Breast epithelium (tissue), 4 donors: Measurements from ENCODE around the gene OTOG. TPM values are rescaled to one million over a fixed set of nuclear protein-coding genes. Genes with fewer than 3 reads are reported as not detected.

Source experiments
- DNase-seq, 2 donors: peaks; one replicate each; pipeline ENCODE4 v3.0.0-alpha.2; 2019; ENCODE audit warnings: low spot score in 2 of 2
- H3K27ac ChIP-seq, 2 donors: fragments of 200-600 bp; sonication (generic) in 1 of 2; one replicate each; pipeline ENCODE4 v1.5.1; 2016 to 2019; ENCODE audit warnings: mild to moderate bottlenecking in 1 of 2
- H3K27me3 ChIP-seq, 2 donors: fragments of 200-600 bp; sonication (generic) in 1 of 2; one replicate each; pipeline versions ENCODE4 v1.5.1 to v1.6.0; 2017 to 2019; ENCODE audit warnings: control low read depth in 1 of 2, mild to moderate bottlenecking in 1 of 2
- H3K36me3 ChIP-seq: fragments of 200-600 bp; one replicate; pipeline ENCODE4 v1.5.1; 2019
- H3K4me1 ChIP-seq, 2 donors: fragments of 200-600 bp; sonication (generic); one replicate each; pipeline ENCODE4 v1.5.1; 2016 to 2019; ENCODE audit warnings: control low read depth in 1 of 2
- H3K4me3 ChIP-seq, 3 donors: fragments of 200-600 bp; sonication (generic); 1 replicate in 2 of 3; 2 replicates in 1 of 3; pipeline ENCODE4 v1.5.1; 2016 to 2019; ENCODE audit warnings: mild to moderate bottlenecking in 3 of 3, moderate library complexity in 2 of 3
- H3K9me3 ChIP-seq, 2 donors: fragments of 200-600 bp; sonication (generic) in 1 of 2; one replicate each; pipeline ENCODE4 v1.5.1; 2016 to 2019; ENCODE audit warnings: control low read depth in 1 of 2
- POLR2A ChIP-seq: fragments of 450-650 bp; IDR thresholded peaks from one replicate; pipeline ENCODE4 v1.6.1; 2016; ENCODE audit warnings: antibody characterized with exemption, mild to moderate bottlenecking, moderate library complexity
- POLR2AphosphoS5 ChIP-seq, 3 donors: sonication (generic); formaldehyde crosslinking; IDR thresholded peaks; one replicate each; pipeline ENCODE4 v1.6.1; 2017; ENCODE audit warnings: antibody characterized with exemption in 3 of 3
- intact Hi-C: fragments of 100-400 bp; cut with DNase I; formaldehyde crosslinking; loops from one replicate; pipeline ENCODE4 v1.15.1; 2023; ENCODE audit warnings: low total_unique reads
- total RNA-seq, 3 donors: library from RNA; depleted of rRNA; stranded (reverse); fragments of >200 nt; gene quantifications; one replicate each; pipeline ENCODE4 v1.1.0, GENCODE V29; 2016
- TF ChIP-seq, protein P1 (sequence below), 3 donors: fragments of 450-650 bp; IDR thresholded peaks; one replicate each; pipeline ENCODE4 v1.5.1; 2016 to 2017; ENCODE audit warnings: antibody characterized with exemption in 3 of 3, mild to moderate bottlenecking in 3 of 3, moderate library complexity in 3 of 3

OTOG gene
- total RNA-seq, 3 donors from 2014 or later = not detected

GRCh38 chr11:17649261-17649660 lies 102.2 kb downstream of the OTOG start:
- Histone ChIP-seq H3K27ac (no peak overlapping the region), H3K27me3 (peaks cover 0 to 3% of the 10 kb centered on the region in 2 donors), H3K4me1 (no peaks in the 10 kb centered on the region), H3K36me3 (no peaks in the 10 kb centered on the region), H3K4me3 (no peak overlapping the region), H3K9me3 (peaks cover 4 to 7% of the 10 kb centered on the region in 2 donors)
- DNase-seq = no peak
- TF ChIP-seq POLR2AphosphoS5 (IDR thresholded peaks at IDR 0.05) (no peak), POLR2A (no peak)
- TF ChIP-seq, protein P1, sequence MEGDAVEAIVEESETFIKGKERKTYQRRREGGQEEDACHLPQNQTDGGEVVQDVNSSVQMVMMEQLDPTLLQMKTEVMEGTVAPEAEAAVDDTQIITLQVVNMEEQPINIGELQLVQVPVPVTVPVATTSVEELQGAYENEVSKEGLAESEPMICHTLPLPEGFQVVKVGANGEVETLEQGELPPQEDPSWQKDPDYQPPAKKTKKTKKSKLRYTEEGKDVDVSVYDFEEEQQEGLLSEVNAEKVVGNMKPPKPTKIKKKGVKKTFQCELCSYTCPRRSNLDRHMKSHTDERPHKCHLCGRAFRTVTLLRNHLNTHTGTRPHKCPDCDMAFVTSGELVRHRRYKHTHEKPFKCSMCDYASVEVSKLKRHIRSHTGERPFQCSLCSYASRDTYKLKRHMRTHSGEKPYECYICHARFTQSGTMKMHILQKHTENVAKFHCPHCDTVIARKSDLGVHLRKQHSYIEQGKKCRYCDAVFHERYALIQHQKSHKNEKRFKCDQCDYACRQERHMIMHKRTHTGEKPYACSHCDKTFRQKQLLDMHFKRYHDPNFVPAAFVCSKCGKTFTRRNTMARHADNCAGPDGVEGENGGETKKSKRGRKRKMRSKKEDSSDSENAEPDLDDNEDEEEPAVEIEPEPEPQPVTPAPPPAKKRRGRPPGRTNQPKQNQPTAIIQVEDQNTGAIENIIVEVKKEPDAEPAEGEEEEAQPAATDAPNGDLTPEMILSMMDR (IDR thresholded peaks at IDR 0.05) = no peak
- intact Hi-C loops = no loop called here

- no peaks in the 10 kb centered on the region for H3K36me3 ChIP-seq
- no peaks in the 10 kb centered on the region for H3K4me1 ChIP-seq
- peaks cover 4 to 10% of the 10 kb centered on the region in 2 donors for H3K9me3 ChIP-seq
- no peak overlapping the region for H3K4me3 ChIP-seq
- intact Hi-C loops = no loop called here
- no peak overlapping the region for H3K27ac ChIP-seq
- no peak for DNase-seq
- TF ChIP-seq, protein P1 (IDR thresholded peaks at IDR 0.05) = no peak
- TF ChIP-seq POLR2AphosphoS5 (IDR thresholded peaks at IDR 0.05) = no peak
- no peak for TF ChIP-seq POLR2A
- peaks cover 0 to 3% of the 10 kb centered on the region in 2 donors for H3K27me3 ChIP-seq
Measured at GRCh38 chr11:17649696-17650095, 102.6 kb downstream of the OTOG start.

DNA sequence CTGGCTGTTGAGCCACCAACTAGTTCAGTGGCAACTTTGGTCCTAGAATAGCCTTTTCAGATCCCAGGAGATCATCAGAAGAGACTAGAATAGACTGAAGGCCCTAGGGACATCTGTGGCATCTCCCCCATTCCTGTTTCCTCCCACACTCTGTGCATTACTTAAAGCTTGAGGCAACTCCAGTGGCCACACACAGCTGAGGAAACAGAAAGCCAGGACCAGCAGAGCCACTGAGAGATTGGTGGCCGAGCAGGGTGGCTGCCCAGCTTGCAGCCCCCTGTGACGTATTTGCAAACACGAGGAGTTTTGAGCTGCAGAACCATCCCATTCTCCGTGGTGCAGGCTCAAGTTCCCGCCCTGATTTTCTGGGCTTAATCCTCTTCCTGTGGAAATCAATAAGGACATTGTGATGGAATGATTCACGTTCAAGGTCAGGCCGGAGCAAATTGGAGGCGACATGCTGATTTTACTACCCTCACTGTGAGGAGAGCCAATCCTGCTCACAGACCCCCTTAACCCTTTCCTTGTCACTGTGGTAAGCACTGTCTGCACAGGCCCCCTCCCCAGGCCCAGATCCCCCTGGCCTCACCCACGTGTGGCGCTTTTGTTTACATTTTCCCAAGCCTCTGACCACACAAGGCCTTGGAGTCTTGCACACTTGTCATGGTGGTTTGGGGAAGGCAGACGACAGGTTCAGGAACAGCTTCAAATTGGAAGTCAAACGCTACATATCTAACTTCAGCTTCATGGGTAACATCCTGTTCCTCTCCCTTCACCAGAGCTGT lies 103.3 kb downstream of the OTOG start:
- no peak for TF ChIP-seq POLR2AphosphoS5 (IDR thresholded peaks at IDR 0.05)
- TF ChIP-seq, protein P1 (IDR thresholded peaks at IDR 0.05) = no peak
- no peak for TF ChIP-seq POLR2A
- DNase-seq = no peak
- Histone ChIP-seq H3K4me1 (no peaks in the 10 kb centered on the region), H3K36me3 (no peaks in the 10 kb centered on the region), H3K4me3 (no peak overlapping the region), H3K27ac (no peak overlapping the region), H3K27me3 (peaks cover 0 to 3% of the 10 kb centered on the region in 2 donors), H3K9me3 (peaks cover 4 to 16% of the 10 kb centered on the region in 2 donors)
- intact Hi-C loops = no loop called here

DNA sequence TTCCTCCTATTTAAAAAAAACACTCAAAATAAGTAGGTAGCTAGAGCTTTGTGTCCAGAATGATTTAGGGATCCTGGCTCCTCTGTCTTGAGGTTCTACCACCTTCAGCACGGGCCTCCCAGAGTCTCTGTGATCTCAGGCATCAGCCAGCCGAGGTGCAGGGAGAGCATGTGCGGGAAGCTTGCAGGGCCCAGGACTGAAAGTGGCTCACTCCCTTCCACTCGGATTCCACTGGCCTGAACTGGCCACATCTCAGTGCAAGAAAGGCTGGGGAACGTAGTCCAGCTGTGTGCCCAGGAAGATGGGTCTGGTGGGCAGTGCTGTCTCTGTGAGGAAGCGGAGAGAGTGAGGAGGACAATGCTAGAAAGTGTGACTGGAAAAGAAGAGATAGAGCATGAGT lies 104.0 kb downstream of the OTOG start:
- H3K4me3 ChIP-seq = no peak overlapping the region
- TF ChIP-seq POLR2A = no peak
- TF ChIP-seq POLR2AphosphoS5 (IDR thresholded peaks at IDR 0.05) = no peak
- TF ChIP-seq, protein P1 (IDR thresholded peaks at IDR 0.05) = no peak
- peaks cover 0 to 3% of the 10 kb centered on the region in 2 donors for H3K27me3 ChIP-seq
- no peaks in the 10 kb centered on the region for H3K4me1 ChIP-seq
- H3K9me3 ChIP-seq = peaks cover 4 to 23% of the 10 kb centered on the region in 2 donors
- H3K27ac ChIP-seq = no peak overlapping the region
- intact Hi-C loops = no loop called here
- H3K36me3 ChIP-seq = no peaks in the 10 kb centered on the region
- DNase-seq = no peak

GRCh38 chr11:17651681-17652080 lies 104.6 kb downstream of the OTOG start:
- Histone ChIP-seq H3K27ac (no peak overlapping the region), H3K4me3 (no peak overlapping the region), H3K36me3 (no peaks in the 10 kb centered on the region), H3K27me3 (peaks cover 0 to 3% of the 10 kb centered on the region in 2 donors), H3K4me1 (no peaks in the 10 kb centered on the region), H3K9me3 (peaks cover 4 to 25% of the 10 kb centered on the region in 2 donors)
- no peak for DNase-seq
- intact Hi-C loops = no loop called here
- no peak for TF ChIP-seq POLR2A
- no peak for TF ChIP-seq POLR2AphosphoS5 (IDR thresholded peaks at IDR 0.05)
- TF ChIP-seq, protein P1 (IDR thresholded peaks at IDR 0.05) = no peak
